ENCODE data around the gene DNAJC30. TPM values are rescaled to one million over a fixed set of nuclear protein-coding genes. Genes with fewer than 3 reads are reported as not detected.

Gene DNAJC30
- total and polyA plus RNA-seq, 2 donors from 2014 or later = 15.0 to 28.6 TPM

DNA sequence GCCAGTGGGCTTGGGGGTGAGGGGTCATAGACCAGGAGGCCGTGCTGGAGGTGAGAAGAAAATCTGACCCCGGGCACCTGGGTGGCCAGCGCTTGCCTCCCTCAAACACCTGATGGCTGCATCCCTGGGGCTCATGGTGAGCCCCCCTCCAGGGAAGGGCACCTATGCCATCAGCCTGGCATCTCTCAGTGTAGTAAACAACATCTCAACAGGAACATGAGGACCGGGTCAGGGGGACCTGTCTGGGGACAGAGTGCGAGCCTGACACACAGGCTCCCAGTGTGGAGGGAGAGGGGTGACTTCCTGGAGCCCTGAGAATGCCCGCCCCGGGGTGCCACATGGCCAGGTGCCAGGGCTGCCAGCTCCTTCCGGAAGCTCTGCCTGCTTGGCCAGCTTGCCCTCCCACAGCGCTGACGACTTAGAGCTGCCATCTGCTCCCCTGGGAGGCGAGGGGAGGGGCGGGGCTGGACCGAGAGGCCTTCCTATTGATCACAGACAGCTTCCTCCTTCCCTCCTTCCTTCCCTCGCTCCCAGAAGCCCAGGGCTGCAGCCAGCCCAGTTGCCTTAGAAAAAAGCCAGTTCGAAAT is 23.9 kb upstream of the DNAJC30 start:
- no peak overlapping the region for H3K27ac ChIP-seq (ENCODE audit: low read depth in 2 of 2, low read length in 2 of 2)
- TF ChIP-seq, protein P1, sequence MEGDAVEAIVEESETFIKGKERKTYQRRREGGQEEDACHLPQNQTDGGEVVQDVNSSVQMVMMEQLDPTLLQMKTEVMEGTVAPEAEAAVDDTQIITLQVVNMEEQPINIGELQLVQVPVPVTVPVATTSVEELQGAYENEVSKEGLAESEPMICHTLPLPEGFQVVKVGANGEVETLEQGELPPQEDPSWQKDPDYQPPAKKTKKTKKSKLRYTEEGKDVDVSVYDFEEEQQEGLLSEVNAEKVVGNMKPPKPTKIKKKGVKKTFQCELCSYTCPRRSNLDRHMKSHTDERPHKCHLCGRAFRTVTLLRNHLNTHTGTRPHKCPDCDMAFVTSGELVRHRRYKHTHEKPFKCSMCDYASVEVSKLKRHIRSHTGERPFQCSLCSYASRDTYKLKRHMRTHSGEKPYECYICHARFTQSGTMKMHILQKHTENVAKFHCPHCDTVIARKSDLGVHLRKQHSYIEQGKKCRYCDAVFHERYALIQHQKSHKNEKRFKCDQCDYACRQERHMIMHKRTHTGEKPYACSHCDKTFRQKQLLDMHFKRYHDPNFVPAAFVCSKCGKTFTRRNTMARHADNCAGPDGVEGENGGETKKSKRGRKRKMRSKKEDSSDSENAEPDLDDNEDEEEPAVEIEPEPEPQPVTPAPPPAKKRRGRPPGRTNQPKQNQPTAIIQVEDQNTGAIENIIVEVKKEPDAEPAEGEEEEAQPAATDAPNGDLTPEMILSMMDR (IDR thresholded peaks at IDR 0.05; ENCODE audit: borderline replicate concordance, extremely low read depth, insufficient read depth) = no peak
- FAIRE-seq = no peak

DNA sequence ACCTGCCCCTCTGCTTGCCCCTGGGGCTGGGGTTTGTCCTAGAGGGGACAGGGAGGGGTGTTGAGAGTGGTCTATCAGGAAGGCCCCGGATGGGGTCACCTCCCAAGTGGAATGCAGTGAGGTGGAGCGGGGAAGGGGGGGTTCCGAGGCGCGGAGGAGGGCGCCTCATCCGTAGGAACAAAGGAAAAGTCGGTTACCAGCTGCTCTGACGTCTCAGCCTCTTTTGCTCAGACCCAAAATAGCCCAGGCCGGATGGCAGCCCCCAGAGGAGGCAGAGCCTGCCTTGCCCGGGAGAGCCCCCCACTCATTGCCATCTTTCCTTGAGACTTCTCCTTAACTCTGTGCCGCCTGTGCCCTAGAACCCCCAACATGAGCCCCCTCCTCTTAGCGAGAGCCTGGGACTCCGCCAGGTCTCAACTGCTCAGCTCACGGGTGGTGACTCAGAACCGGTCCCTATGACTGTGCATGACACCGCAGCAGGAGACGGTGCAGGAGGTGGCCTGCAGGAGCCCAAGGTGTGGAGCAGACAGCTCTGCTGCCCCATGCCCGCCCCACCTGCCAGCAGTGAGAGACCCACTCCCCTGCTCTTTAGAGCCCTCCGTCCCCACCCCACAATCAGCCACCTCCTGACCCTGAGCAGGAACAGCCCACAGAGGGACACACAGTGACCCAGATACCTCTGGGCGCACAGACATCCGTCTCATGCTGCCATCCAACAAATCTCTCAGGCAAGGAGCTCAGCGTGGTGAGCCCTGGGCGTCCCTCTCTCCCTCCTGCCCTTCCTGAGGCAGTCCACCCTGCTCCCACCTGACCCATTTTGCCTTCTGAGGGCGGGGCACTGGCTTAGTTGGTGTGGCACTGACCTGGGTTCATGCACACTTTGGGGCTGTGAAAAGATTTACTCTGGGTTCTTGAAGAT is 23.1 kb upstream of the DNAJC30 start:
- intact Hi-C loops (cut with DNase I) = no loop called here
- FAIRE-seq (no peak), DNase-seq (no peak)
- H3K27me3 ChIP-seq (ENCODE audit: control insufficient read depth, insufficient read depth, low read length) = no peaks in the 10 kb centered on the region
- TF ChIP-seq, protein P1 (IDR thresholded peaks at IDR 0.05; ENCODE audit: borderline replicate concordance, extremely low read depth, insufficient read depth) = no peak
- H3K4me1 ChIP-seq (ENCODE audit: control insufficient read depth in 2 of 3, insufficient read depth in 2 of 3, low read depth in 1 of 3, low read length in 3 of 3) = no peaks in the 10 kb centered on the region
- no peak overlapping the region for H3K27ac ChIP-seq (ENCODE audit: low read depth in 2 of 2, low read length in 2 of 2)
- H3K36me3 ChIP-seq (ENCODE audit: control insufficient read depth in 2 of 3, insufficient read depth in 3 of 3, low read length in 3 of 3) = no peaks in the 10 kb centered on the region
- H3K4me3 ChIP-seq (ENCODE audit: low read length in 3 of 3) = no peak overlapping the region
- no peaks in the 10 kb centered on the region for H3K9me3 ChIP-seq (ENCODE audit: control insufficient read depth in 2 of 3, insufficient read depth in 1 of 3, low read length in 3 of 3)
- H3K9ac ChIP-seq (ENCODE audit: low read length in 3 of 3) = no peak overlapping the region

More for the DNA sequence above, 23.9 kb upstream of the DNAJC30 start:
- Histone ChIP-seq H3K27me3 (ENCODE audit: control insufficient read depth, insufficient read depth, low read length) (no peaks in the 10 kb centered on the region), H3K9ac (ENCODE audit: low read length in 3 of 3) (no peak overlapping the region), H3K4me3 (ENCODE audit: low read length in 3 of 3) (no peak overlapping the region), H3K9me3 (ENCODE audit: control insufficient read depth in 2 of 3, insufficient read depth in 1 of 3, low read length in 3 of 3) (no peaks in the 10 kb centered on the region), H3K4me1 (ENCODE audit: control insufficient read depth in 2 of 3, insufficient read depth in 2 of 3, low read depth in 1 of 3, low read length in 3 of 3) (no peaks in the 10 kb centered on the region), H3K36me3 (ENCODE audit: control insufficient read depth in 2 of 3, insufficient read depth in 3 of 3, low read length in 3 of 3) (no peaks in the 10 kb centered on the region)
- DNase-seq = peak in 2 of 5 donors; percentile 59 to 90
- intact Hi-C loops (cut with DNase I) = no loop called here

DNA sequence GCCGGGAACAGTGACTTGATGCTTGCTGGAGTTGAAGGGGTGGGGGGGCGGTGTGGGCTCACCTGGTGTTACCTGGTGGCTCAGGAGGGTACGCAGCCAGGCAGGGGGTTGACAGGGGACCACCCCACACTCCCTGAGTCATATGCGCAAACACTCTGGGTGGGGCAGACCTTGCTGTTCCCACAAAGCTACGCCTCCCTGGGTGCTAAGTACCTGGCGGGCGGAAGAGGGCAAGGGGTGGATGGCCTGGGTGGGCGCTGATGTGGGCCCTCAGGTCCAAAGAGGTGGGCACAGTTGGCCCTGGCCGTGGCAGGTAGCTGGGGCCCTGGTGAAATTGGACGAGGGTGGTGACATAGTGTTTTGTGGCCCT is 22.3 kb upstream of the DNAJC30 start:
- H3K4me3 ChIP-seq (ENCODE audit: low read length in 3 of 3) = no peak overlapping the region
- intact Hi-C loops (cut with DNase I) = no loop called here
- TF ChIP-seq, protein P1 (IDR thresholded peaks at IDR 0.05; ENCODE audit: borderline replicate concordance, extremely low read depth, insufficient read depth) = no peak
- H3K9me3 ChIP-seq (ENCODE audit: control insufficient read depth in 2 of 3, insufficient read depth in 1 of 3, low read length in 3 of 3) = no peaks in the 10 kb centered on the region
- no peak overlapping the region for H3K9ac ChIP-seq (ENCODE audit: low read length in 3 of 3)
- no peaks in the 10 kb centered on the region for H3K4me1 ChIP-seq (ENCODE audit: control insufficient read depth in 2 of 3, insufficient read depth in 2 of 3, low read depth in 1 of 3, low read length in 3 of 3)
- no peaks in the 10 kb centered on the region for H3K27me3 ChIP-seq (ENCODE audit: control insufficient read depth, insufficient read depth, low read length)
- DNase-seq (no peak), FAIRE-seq (no peak)
- no peaks in the 10 kb centered on the region for H3K36me3 ChIP-seq (ENCODE audit: control insufficient read depth in 2 of 3, insufficient read depth in 3 of 3, low read length in 3 of 3)
- no peak overlapping the region for H3K27ac ChIP-seq (ENCODE audit: low read depth in 2 of 2, low read length in 2 of 2)

Data from kidney (tissue), 14 donors.